ENCODE data around the gene PRR12.
A peak's percentile ranks its signal among the peaks of the same experiment; 100 is the strongest.

PRR12 gene

GRCh38 chr19:49587227-49587626 lies 3.8 kb upstream of the PRR12 start:
- no peak for DNase-seq (ENCODE audit: insufficient read length, low spot score)
- no peak for FAIRE-seq
- TF ChIP-seq CTCF (IDR thresholded peaks at IDR 0.05; ENCODE audit: insufficient read depth, missing control alignments): no peak

- TF ChIP-seq CTCF (IDR thresholded peaks at IDR 0.05; ENCODE audit: insufficient read depth, missing control alignments): no peak
- DNase-seq (ENCODE audit: insufficient read length, low spot score) (no peak), FAIRE-seq (no peak)
These were observed 2.4 kb upstream of the PRR12 start for GRCh38 chr19:49588365-49589122.

- FAIRE-seq (no peak), DNase-seq (ENCODE audit: insufficient read length, low spot score) (no peak)
- TF ChIP-seq CTCF (IDR thresholded peaks at IDR 0.05; ENCODE audit: insufficient read depth, missing control alignments): no peak
These were observed 1.5 kb upstream of the PRR12 start for GRCh38 chr19:49589502-49589905.

GRCh38 chr19:49590071-49590970 lies 661 bp upstream of the PRR12 start:
- TF ChIP-seq CTCF (IDR thresholded peaks at IDR 0.05; ENCODE audit: insufficient read depth, missing control alignments): no peak
- no peak for FAIRE-seq
- DNase-seq (ENCODE audit: insufficient read length, low spot score): peak; percentile 85

- TF ChIP-seq CTCF (IDR thresholded peaks at IDR 0.05; ENCODE audit: insufficient read depth, missing control alignments): no peak
- FAIRE-seq (no peak), DNase-seq (ENCODE audit: insufficient read length, low spot score) (no peak)
These were observed 926 bp downstream of the PRR12 start for GRCh38 chr19:49591731-49592485.

GRCh38 chr19:49592486-49593232 lies 1.7 kb downstream of the PRR12 start:
- no peak for TF ChIP-seq CTCF (IDR thresholded peaks at IDR 0.05; ENCODE audit: insufficient read depth, missing control alignments)
- DNase-seq (ENCODE audit: insufficient read length, low spot score): no peak
- FAIRE-seq: no peak

Measured in D721Med (cell line).